ENCODE data around the gene KCNAB2. TPM values are rescaled to one million over a fixed set of nuclear protein-coding genes. Genes with fewer than 3 reads are reported as not detected.

Gene KCNAB2
- 3.6 and 4.7 TPM in 2 replicates for total RNA-seq (2022)
- Bru-seq, nascent RNA = percentile 30 among the genes with signal in this experiment
- percentile 30 among the genes with signal in this experiment for BruChase-seq, experiment 1, labeled RNA remaining after a 6-hour chase
- percentile 37 among the genes with signal in this experiment for BruChase-seq, experiment 2, labeled RNA remaining after a 2-hour chase
- long read RNA-seq, partial matches to known transcripts = 0 of 4 reads
- long read RNA-seq, other reads (novel, unspliced or antisense) = 3 of 4 reads

- H3K36me3 Mint-ChIP-seq (ENCODE audit: insufficient read depth, unreplicated experiment) = no peaks in the 10 kb centered on the region
- peaks cover 49% of the 10 kb centered on the region for H3K27me3 Mint-ChIP-seq (ENCODE audit: unreplicated experiment)
- intact Hi-C loops (cut with micrococcal nuclease; ENCODE audit: unreplicated experiment) = no loop called here
- DNase-seq = no peak
- BruUV-seq (replicated peaks) = no TSS peak
- CTCF ChIA-PET = interaction anchor here (0.6 kb wide), 1 partner anchor 158 kb away, joined by 4 read pairs; no protein-coding TSS in a partner anchor
- TF ChIP-seq, protein P1, sequence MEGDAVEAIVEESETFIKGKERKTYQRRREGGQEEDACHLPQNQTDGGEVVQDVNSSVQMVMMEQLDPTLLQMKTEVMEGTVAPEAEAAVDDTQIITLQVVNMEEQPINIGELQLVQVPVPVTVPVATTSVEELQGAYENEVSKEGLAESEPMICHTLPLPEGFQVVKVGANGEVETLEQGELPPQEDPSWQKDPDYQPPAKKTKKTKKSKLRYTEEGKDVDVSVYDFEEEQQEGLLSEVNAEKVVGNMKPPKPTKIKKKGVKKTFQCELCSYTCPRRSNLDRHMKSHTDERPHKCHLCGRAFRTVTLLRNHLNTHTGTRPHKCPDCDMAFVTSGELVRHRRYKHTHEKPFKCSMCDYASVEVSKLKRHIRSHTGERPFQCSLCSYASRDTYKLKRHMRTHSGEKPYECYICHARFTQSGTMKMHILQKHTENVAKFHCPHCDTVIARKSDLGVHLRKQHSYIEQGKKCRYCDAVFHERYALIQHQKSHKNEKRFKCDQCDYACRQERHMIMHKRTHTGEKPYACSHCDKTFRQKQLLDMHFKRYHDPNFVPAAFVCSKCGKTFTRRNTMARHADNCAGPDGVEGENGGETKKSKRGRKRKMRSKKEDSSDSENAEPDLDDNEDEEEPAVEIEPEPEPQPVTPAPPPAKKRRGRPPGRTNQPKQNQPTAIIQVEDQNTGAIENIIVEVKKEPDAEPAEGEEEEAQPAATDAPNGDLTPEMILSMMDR (IDR thresholded peaks at IDR 0.05; ENCODE audit: unreplicated experiment) = no peak
- no peaks in the 10 kb centered on the region for H3K9me3 Mint-ChIP-seq (ENCODE audit: low read depth, unreplicated experiment)
- no peak within 1 kb of the TSS for H3K27ac Mint-ChIP-seq (ENCODE audit: unreplicated experiment)
- no peaks in the 10 kb centered on the region for H3K4me1 Mint-ChIP-seq (ENCODE audit: low read depth, unreplicated experiment)
- no peak within 1 kb of the TSS for H3K4me3 Mint-ChIP-seq (ENCODE audit: low read depth, unreplicated experiment)
Observed at GRCh38 chr1:6045561-6045960, at the start of gene KCNAB2. KCNAB2 (plus strand) TSS chr1:6045888; CDS start chr1:6051537, 5,649 bp downstream.

- Mint-ChIP-seq H3K4me1 (ENCODE audit: low read depth, unreplicated experiment) (no peaks in the 10 kb centered on the region), H3K9me3 (ENCODE audit: low read depth, unreplicated experiment) (no peaks in the 10 kb centered on the region), H3K27ac (ENCODE audit: unreplicated experiment) (no peak overlapping the region), H3K4me3 (ENCODE audit: low read depth, unreplicated experiment) (no peak overlapping the region), H3K27me3 (ENCODE audit: unreplicated experiment) (no peaks in the 10 kb centered on the region), H3K36me3 (ENCODE audit: insufficient read depth, unreplicated experiment) (peaks cover 19% of the 10 kb centered on the region)
- DNase-seq = no peak
- CTCF ChIA-PET = no interaction called here
- intact Hi-C loops (cut with micrococcal nuclease; ENCODE audit: unreplicated experiment) = no loop called here
- TF ChIP-seq, protein P1 (IDR thresholded peaks at IDR 0.05; ENCODE audit: unreplicated experiment) = no peak
- BruUV-seq (replicated peaks) = no TSS peak
Observed at GRCh38 chr1:5996641-5997270, 48.9 kb upstream of the KCNAB2 start.

- DNase-seq = no peak
- intact Hi-C loops (cut with micrococcal nuclease; ENCODE audit: unreplicated experiment) = no loop called here
- CTCF ChIA-PET = no interaction called here
- Mint-ChIP-seq H3K4me3 (ENCODE audit: low read depth, unreplicated experiment) (no peak overlapping the region), H3K27ac (ENCODE audit: unreplicated experiment) (no peak overlapping the region), H3K27me3 (ENCODE audit: unreplicated experiment) (no peaks in the 10 kb centered on the region), H3K4me1 (ENCODE audit: low read depth, unreplicated experiment) (no peaks in the 10 kb centered on the region), H3K36me3 (ENCODE audit: insufficient read depth, unreplicated experiment) (peaks cover 13% of the 10 kb centered on the region), H3K9me3 (ENCODE audit: low read depth, unreplicated experiment) (no peaks in the 10 kb centered on the region)
- TF ChIP-seq, protein P1 (IDR thresholded peaks at IDR 0.05; ENCODE audit: unreplicated experiment) = no peak
- no TSS peak for BruUV-seq (replicated peaks)
Observed at GRCh38 chr1:5997316-5997715, 48.4 kb upstream of the KCNAB2 start.

DNA sequence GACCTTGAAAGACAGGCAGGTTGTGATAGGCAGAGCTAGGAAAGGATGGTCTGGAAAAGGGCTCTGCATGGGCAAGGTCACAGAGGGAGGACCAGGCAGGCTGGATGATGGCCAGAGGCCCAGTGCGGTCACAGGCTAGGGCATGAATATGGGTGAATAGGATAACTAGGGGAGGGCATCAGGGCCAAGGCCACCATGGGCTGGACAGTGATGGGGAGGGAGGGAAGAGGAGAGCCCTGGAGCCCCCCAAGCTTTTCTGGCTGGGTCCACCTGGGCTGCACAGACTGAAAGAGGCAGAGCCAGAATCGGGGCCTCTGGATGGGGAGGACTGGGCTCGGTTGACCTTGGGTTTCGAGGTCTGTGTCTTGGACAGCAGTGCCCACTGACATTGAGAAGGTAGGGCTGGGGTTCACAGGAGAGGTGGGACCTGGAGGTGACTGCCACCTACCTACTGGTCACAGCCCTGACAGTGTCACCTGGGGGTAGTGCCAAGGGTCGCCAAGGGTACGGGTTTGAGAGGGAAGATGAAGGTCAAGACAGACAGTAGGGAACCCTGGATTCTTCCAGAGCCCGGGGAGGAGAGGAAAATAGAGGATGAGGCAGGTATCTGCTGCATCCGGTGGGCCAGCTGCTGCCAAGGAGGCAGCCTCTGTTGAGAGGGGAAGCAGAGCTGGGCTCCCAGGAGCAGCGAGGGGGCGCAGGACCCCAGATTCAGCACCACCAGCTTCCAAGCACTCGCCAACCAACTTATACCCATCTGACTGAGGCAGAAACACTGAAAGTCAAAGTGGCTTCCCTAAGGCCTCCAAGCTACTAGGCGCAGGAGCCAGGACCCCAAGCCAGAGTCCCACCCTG is 47.4 kb upstream of the KCNAB2 start:
- CTCF ChIA-PET = no interaction called here
- no TSS peak for BruUV-seq (replicated peaks)
- H3K4me3 Mint-ChIP-seq (ENCODE audit: low read depth, unreplicated experiment) = no peak overlapping the region
- no peak overlapping the region for H3K27ac Mint-ChIP-seq (ENCODE audit: unreplicated experiment)
- peaks cover 3% of the 10 kb centered on the region for H3K36me3 Mint-ChIP-seq (ENCODE audit: insufficient read depth, unreplicated experiment)
- no peaks in the 10 kb centered on the region for H3K27me3 Mint-ChIP-seq (ENCODE audit: unreplicated experiment)
- H3K9me3 Mint-ChIP-seq (ENCODE audit: low read depth, unreplicated experiment) = no peaks in the 10 kb centered on the region
- TF ChIP-seq, protein P1 (IDR thresholded peaks at IDR 0.05; ENCODE audit: unreplicated experiment) = no peak
- intact Hi-C loops (cut with micrococcal nuclease; ENCODE audit: unreplicated experiment) = no loop called here
- DNase-seq = no peak
- H3K4me1 Mint-ChIP-seq (ENCODE audit: low read depth, unreplicated experiment) = no peaks in the 10 kb centered on the region
